HG03521 (cell line): ENCODE results near the gene COMTD1.

Experiments used
- ATAC-seq: cut with Tn5 transposase; IDR thresholded peaks from one replicate; pipeline ENCODE4 v1.9.1; 2021; ENCODE audit warnings: mild to moderate bottlenecking, moderate library complexity; ENCODE audit not compliant: unreplicated experiment

COMTD1 gene

GRCh38 chr10:75245354-75246250, 9.8 kb upstream of the COMTD1 start:
- ATAC-seq = no peak

GRCh38 chr10:75244487-75245353, 9.0 kb upstream of the COMTD1 start:
- no peak for ATAC-seq

GRCh38 chr10:75243426-75243825, 7.7 kb upstream of the COMTD1 start:
- ATAC-seq = no peak

GRCh38 chr10:75240329-75241076, 4.7 kb upstream of the COMTD1 start:
- ATAC-seq = no peak

DNA sequence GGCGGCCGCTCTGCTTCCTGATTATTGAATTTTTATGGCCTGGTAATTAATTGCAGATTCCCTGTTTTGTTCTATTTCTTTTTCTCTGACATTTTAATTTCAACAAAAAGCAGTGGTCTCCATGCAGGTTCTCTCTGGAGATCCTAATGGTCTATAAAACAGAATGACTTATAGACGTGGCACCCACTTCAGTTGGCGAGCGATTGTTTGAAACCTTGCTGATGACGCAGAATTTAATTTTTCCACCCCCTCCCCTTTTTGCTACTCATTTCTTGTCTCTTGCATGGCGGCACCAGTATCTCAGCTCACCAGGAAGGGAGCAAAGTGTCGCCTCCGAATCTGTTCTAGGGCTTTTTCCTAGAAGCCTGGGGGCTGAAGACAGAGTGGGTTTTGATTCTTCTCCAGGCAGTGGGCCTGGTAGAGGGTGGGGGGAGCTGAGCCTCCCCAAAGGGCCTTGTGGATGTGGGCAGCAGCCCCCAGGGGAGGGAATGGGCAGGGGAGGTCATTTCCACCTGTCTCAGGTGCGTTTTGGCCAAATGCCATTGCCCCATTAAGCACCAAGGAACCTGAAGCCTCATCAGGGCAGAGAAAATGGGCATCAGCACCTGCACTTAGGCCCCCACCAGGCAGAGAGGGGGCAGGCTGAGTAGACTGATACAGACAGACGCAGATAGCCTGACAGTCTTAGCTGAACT, 3.5 kb upstream of the COMTD1 start:
- ATAC-seq = no peak

DNA sequence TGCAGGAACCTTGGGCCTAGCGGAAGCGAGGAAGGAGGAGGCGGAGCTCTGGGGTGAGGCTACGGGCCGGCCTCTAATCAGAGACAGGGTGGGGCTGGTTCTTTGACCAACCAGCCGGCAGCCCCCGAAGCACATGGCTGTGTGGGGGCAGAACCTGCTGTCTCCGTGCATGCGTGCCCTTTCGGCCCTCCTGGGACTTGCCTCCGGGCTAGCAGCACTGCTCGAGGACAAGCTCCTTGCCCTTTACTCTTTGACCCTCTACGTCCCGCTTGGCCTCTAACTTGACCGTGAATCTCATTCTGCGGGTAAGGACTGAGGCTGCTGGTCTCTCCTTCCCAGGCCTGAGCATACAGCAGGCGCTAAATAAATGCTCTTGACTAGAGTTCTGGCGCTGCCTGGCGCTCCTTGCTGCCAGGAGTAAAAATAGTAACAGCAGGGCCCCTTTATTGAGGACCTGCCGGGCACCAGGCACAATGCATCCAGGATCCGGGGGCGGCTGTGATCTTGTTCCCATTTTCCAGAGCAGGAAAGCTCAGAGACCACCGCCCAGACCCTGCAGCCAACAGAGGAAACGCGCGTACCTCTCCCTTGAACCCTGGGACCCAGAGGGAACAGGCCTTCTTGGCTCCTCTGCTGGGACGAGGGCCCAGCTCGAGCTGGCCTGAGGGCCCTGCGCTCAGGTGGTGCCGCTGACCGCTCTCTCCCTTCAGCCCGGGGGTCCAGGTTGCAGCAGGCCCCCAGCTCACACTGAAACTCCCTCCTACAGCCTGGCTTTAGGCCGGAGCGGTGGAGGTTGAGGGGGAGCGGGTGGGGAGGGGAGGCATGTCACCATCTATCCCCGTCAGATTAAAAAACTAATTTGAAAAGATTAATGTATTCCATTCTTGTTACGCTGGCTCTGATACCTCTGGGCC, 2.7 kb upstream of the COMTD1 start:
- ATAC-seq = no peak

GRCh38 chr10:75236178-75236825, 545 bp upstream of the COMTD1 start:
- no peak for ATAC-seq

DNA sequence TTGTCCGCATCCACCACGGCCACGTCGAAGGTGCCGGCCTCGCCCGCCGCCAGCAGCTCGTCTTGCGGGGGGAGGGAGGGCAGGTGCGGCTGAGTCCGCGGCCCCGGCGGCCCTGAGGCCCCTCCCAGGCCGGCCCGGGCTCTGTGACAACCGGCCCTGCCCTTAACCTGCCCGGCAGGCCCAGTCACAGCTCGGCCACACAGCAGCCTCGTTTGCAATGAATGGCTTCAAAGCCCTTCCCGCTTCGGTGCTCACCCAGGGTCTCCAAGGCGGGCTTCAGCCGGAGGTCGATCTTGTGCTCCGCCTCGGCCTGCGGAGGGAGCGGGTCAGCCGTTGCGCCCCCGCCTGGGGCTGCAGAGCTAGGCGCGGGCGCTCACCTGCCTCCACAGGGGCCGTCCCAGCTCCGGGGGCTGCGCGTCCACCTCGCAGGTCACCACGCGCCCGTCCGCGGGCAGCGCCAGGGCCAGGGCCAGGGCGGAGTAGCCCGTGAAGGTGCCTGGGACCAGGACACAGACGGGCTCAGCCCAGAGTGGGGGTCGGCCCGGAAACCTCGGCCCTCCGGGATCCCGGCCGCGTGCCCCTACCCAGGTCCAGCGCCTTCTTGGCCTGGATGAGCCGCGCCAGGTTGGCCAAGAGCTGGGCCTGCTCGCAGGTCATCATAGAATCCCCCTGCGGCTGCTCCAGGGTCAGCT, 928 bp downstream of the COMTD1 start:
- ATAC-seq = no peak

DNA sequence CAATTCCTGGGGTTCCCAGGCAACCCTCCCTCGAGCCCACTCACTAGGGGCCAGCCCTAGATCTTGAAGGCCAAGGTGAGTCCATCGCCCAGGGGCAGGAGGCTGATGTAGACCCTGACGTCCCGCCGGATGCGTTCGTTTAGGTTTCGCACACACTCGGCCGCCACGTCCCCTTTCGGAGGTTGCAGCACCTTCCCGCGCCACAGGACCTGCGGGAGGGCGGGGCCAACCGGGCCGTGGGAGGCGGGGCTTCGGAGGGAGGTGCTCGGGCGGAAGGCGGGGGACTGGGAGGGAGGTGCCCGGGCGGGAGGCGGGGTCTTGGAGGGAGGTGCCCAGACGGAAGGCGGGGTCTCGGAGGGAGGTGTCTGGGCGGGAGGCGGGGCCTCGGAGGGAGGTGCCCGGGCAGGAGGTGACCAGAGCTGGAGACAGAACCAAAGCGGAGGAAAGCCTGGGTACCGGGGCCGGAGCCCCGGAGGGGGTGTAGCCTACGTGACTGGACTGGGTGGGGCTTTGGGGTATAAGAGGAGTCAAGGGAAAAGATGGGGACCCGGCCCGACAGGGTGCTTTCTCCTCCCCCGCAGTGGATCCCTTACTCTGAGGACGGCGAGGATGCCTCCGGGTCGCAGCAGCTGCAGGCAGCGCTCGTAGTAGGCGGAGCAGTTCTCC, 1.6 kb downstream of the COMTD1 start:
- ATAC-seq = peak; percentile 56

DNA sequence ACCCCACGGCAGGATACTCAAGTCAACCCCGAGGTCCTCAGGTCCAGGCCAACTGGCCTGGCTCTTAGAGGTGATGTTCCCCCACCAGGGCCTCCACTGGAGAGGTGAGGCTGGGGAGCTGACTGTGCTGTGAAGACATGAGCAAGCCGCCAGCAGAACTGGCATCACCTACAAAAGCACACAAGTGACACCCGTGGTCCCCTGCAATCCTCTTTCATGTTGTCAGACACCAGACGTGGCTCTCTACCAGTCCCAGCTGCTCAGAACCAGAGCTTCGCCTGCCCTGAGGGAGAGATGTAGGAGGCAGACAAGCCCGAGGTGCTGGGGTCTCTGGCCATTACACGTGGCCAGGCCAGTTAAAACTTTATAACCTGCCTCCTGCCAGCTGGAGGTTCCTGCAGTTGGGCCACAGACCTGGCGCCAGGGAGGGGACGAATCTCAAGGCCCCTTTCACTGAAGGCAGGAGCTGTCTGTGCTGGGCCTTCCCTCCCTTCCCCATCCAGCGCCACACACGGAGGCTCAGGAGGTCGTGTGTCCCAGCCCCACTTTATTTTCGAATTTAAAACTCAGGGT, 2.2 kb downstream of the COMTD1 start:
- no peak for ATAC-seq

- no peak for ATAC-seq
Measured at GRCh38 chr10:75231672-75232581, 3.8 kb downstream of the COMTD1 start.

DNA sequence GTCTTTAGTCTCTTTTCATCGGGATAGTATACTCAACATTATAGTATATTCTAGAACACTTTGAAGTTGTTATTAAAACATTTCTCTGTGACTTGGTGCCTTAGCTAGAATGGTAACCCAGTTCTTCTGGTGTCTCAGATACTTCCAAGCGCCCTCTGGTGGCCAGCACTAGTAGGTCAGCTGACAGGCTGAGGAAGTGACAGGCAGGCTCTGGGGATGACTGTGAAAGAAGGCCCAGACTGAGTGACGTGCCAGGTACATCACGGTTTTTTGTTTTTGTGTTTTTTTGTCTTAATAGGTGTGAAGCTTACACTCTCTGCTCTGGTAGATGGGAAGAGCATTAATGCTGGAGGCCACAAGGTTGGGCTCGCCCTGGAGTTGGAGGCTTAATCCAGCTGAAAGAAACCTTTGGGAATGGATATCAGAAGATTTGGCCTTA, 5.1 kb downstream of the COMTD1 start:
- peak; percentile 27 for ATAC-seq

DNA sequence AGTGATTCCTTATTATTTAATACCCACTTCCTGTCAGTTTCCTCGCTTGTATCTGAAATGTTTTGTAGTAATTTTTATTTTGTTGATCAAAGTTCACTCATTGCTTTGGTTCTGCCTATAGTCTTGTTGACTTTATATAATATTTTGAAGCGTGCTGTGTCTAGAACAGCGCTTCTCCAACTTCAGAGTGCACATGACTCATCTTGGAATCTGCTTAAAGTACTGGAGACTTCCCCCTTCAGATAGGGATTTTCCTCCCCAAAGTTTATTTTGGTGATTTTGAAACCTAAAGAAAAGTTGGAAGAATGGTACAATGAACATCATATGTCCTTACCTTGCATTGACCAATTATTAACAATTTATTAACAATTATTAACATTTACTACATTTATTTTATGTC, 5.8 kb downstream of the COMTD1 start:
- no peak for ATAC-seq

DNA sequence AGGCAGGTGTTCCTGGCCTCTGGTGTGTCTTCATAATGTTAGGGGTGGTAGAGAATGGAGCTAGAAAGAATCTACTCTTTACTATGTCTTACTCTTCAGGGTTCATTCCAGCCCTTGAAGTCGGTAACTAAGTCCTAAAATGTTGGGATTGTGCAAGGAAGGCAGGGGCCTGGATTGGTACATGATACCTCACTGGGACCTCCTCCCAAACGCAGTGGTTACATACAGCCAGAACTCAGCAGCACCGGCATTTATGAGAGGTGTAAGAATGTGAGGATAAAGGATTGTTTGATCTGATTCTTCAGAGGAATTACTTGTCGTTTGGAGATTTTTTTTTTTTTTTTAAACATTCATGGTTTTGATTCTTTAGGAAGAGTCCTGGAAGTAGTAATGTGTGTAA, 6.9 kb downstream of the COMTD1 start:
- no peak for ATAC-seq

- ATAC-seq = no peak
Measured at GRCh38 chr10:75228278-75228677, 7.5 kb downstream of the COMTD1 start.

DNA sequence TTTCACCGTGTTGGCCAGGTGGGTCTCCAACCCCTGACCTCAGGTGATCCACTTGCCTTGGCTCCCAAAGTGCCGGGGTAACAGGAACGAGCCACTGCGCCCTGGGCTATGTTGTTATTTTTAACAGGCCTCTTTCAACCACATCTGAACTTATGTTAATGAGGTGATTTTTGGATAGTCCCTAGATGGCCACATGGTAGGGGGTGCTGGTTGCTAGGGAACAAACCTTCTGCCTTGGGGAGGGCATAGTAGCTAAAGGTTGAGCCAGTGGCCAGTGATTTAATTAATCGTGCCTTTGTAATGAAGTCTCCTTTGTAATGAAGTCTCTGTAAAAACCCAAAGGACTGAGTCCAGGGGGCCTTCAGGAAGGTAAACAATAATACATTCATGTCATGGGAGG, 9.1 kb downstream of the COMTD1 start:
- ATAC-seq = no peak
